ENCODE results near the gene NDUFB2.

- no peak for TF ChIP-seq POLR2AphosphoS5 (IDR thresholded peaks at IDR 0.05; ENCODE audit: borderline replicate concordance, low read depth, low read length)
- TF ChIP-seq EZH2 (IDR thresholded peaks at IDR 0.05) = no peak
- TF ChIP-seq FOXP2 (optimal IDR thresholded peaks at IDR 0.05; ENCODE audit: control extremely low read depth, extremely low read length, insufficient read depth) = no peak
Observed at GRCh38 chr7:140680886-140681285, 15.6 kb upstream of the NDUFB2 start.

Data from SK-N-MC (cell line).